ENCODE data around the gene FNDC3A.

- no peak for TF ChIP-seq CTCF (IDR thresholded peaks at IDR 0.05; ENCODE audit: insufficient read depth, low read length)
- no peak for TF ChIP-seq REST (IDR thresholded peaks at IDR 0.05; ENCODE audit: insufficient replicate concordance, low read depth)
Measured at GRCh38 chr13:49022472-49023144, 46.9 kb downstream of the FNDC3A start.

Measured in HL-60 (cell line).